GM21786 (cell line): ENCODE measurements around the gene PI4KA.

Experiments used
- ATAC-seq: cut with Tn5 transposase; IDR thresholded peaks from one replicate; pipeline ENCODE4 v1.9.1; 2021; ENCODE audit not compliant: unreplicated experiment

PI4KA gene

GRCh38 chr22:20818471-20818870 is 40.1 kb downstream of the PI4KA start:
- ATAC-seq = no peak

DNA sequence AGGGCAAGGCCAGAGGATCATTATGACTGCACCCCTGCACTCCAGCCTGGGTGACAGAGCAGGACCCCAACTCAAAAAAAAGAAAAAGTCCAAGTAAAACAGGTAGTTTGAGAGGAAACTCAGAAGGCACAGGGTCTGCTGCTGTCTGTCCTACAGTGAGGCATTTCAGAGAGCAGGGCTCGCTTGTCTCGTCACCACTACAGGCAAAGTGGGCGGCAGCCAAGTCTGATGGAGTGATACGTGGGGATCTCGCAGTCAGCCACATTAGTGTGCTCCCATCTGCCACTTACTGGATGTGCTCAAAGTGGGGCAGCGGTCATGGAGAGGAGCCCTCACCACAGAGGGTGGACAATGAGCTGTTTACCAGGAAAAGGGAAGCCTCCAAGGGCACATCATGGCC is 42.1 kb downstream of the PI4KA start:
- ATAC-seq = no peak

- ATAC-seq = no peak
Measured at GRCh38 chr22:20815477-20816050, 43.0 kb downstream of the PI4KA start.

DNA sequence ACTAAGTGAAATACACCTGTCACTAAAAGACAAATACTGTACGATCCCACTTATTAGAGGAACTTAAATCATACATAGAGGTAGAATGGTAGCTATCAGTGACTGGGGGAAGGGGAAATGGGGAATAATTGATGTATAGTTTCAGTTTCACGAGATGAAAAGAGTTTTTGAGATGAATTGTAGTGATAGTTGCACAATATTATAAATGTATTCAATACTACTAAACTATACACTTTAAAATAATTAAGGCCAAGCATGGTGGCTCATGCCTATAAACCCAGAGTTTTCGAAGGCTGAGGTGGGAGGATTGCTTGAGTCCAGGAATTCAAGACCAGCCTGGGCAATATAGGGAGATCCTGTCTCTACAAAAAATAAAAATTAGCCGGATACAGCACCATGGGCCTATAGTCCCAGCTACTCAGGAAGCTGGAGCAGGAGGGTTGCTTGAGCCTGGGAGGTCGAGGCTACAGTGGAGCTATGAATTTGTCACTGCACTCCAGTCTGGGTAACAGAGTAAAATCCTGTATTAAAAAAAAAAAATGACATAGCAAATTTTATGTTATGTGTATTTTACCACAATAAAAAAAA is 44.3 kb downstream of the PI4KA start:
- ATAC-seq = no peak

GRCh38 chr22:20813056-20813455 is 45.6 kb downstream of the PI4KA start:
- ATAC-seq = no peak

DNA sequence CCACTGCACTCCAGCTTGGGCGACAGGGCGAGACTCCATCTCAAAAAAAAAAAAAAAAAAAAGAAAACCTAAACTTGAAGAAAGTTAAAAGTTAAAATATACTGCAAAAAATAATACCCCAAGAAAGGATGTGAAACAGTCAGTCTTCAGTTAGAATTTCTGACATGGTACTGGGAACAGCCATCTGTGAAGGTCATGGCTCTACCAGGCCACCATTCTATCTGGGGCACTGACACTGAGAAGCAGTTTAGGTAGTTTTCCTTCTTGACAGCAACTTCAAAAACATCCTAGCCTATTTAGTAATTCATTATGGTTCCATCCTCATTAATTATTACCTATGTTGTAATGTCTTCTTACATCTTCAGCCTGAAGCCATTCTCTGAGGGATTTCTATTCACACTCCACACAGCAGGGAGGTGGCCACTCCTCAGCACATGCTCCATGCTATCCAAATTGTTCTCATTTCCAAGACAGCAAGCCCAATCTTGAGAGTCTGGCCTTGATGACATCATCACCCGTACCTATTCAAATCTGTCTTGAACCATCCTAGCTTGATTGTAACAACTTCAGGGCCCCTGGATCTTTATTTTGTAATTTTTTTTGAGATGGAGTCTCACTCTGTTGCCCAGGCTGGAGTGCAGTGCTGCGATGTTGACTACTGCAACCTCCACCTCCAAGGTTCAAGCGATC is 46.5 kb downstream of the PI4KA start:
- no peak for ATAC-seq

DNA sequence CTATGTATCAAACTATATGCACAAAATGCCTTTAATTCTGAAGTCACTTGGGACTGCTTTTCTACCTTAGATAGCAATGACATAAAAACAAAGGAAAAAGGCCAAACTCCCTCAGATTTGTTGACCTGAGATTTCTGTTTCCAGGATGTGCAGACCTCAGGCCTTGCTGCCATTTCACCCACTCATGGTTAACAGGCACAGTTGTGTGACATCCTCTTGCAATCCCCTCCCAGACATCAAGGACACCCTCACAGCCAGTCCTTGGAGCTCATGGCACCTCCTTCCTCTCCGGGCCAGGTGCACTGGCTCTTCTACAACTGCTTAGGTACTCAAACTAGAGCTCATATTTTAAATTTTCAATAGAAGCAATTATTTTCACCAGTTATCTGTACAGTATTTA is 47.4 kb downstream of the PI4KA start:
- ATAC-seq = no peak

DNA sequence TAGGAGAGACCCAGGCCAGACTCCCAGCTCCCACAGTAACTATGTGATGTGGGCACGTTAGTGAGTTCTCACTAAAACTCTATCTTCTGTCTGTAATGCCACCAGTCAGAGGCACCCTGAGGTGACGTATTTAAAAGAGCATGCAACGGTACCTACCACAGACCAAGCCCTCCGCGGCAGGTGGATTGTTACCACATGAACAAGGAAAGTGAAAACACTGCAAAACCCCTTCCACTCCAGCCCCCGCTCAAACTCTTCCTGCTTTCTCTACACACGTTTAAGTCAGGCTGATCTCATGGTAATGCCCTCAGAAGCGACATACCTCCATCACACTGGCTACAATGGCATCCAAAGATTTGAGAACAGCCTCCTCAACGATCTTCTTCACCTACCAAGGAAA is 48.0 kb downstream of the PI4KA start:
- ATAC-seq = no peak

DNA sequence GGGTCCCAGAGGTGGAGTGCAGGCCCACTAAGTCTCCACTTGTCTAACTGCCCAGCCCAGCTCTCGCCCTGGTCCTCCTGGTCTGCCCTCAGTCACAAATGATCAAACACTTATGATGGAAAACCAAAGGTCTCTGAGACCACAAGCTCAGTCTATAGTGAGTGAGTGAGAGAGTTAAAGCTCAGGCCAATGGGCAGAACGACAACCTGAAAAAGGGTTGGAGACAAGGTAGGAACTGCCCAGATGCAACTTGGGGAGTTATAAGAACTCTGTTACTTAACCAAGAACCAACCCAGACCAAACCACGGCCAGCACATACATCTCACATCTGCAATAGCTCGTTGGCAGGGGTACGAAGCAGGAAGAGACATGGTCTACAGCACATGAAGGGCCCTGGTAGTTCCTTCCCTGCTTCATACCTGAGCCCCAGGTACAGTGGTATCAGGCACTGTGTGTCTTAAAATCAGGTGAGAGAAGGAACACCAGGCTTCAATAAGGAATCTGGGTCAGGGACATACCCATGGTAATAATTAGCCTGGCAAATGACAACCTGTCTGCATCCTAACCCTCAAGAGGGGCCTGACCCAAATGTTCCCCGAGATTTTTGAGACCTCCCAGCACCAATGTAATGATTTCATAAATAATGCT is 48.9 kb downstream of the PI4KA start:
- ATAC-seq = no peak

DNA sequence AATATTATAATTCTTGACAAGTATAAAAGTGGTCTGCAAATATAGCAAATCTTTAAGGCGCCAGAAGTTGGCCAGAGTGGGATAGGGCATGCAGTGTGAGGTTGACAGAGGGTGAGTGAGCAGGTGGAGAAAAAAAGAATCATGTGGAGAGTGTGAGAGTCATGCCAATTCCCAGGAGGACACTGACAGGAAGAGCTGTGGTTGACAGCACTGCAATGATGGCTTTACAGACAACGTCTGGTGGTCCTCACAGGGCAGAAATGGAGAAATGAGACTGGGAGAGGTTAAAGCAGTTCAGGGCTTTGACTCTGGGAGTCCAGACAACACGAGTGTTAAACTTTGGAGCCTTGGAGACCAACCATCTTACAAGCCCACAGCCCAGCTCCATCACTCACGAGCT is 49.8 kb downstream of the PI4KA start:
- ATAC-seq = no peak

GRCh38 chr22:20807315-20807752 is 51.3 kb downstream of the PI4KA start:
- no peak for ATAC-seq

- no peak for ATAC-seq
Measured at GRCh38 chr22:20805972-20806471, 52.6 kb downstream of the PI4KA start.

GRCh38 chr22:20804650-20805049 is 54.0 kb downstream of the PI4KA start:
- ATAC-seq = no peak

DNA sequence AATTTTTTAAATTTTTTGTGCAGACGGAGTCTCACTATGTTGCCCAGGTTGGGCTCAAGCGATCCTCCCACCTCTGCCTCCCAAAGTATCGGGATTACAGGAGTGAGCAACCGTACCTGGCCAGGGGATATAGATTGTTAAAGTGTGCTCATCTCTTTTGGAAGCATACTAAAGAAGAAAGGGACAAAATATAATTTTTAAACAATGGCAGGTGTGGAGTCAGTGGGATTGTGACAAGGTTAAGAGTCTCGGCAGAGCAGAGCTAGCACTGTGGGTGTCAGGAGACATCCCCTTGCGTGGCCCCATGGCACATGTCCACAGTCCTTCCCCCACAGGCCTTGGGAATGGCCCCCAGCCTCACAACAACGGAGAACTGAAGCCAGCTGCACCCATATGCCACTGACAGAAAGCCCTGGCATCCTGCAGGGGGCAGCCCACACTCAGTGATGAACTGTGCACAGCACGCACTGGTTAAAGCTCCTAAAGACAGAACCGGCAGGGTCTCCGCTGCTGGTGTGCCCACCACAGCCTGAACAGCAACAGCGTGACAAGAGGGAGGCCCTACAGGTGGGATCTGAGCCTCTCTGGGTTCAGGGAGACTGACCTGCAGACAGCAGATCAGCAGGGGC is 54.8 kb downstream of the PI4KA start:
- no peak for ATAC-seq

GRCh38 chr22:20802922-20803553 is 55.6 kb downstream of the PI4KA start:
- ATAC-seq = no peak

DNA sequence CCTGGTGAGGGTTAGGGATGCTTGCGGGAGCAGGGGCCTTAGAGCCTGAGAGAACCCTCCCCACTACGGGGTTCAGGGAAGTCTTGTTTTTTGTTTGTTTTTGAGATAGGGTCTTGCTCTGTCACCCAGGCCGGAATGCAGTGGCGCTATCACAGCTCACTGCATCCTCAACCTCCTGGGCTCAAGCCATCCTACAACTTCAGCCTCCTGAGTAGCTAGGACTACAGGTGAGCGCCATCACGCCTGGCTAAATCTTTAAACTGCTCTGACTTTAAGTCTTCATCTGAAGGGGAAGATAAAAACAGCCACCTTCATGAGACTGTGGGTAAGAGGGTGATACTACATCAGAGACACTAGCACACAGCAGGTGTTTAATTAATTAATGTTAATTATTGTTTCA is 56.2 kb downstream of the PI4KA start:
- ATAC-seq = no peak

- ATAC-seq = no peak
Measured at GRCh38 chr22:20799449-20799848, 59.2 kb downstream of the PI4KA start.

DNA sequence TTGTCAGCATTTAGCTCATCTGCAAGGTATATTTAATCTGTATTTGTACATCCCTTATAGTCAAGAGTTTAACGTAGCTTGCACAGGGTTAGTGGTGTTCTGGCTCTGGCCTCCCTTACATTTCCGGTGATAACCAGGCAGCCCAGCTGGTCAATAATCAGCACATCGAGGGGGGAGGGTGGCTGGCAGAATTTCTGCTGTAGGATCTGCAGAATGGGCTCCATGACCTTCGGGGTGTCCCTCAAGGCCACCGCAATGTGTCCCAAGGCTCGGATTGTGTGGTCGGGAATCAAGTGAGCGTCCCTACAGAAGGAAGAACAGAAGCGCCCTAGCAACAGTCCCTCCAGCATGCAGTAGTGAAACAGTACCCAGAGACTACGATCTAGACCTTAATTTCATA is 59.6 kb downstream of the PI4KA start:
- no peak for ATAC-seq

DNA sequence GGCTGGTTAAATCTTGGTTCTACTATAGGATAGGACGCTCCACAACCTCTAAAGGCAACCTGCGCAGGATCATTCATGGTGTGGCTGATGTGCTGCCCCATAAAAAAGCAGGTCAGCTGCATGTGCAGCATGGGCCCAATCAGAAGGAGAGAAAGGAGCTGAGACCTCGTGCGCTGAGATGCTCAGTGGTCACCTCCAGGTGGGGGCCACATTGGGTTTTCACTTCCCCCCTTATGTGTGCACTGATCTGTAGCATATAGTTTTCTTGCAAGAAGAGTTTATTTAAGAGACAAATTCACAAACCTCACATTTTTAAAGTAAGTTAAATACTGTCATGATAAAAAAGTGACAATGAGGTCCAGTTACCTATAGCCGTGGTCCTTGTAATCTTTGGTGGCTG is 60.4 kb downstream of the PI4KA start:
- no peak for ATAC-seq

DNA sequence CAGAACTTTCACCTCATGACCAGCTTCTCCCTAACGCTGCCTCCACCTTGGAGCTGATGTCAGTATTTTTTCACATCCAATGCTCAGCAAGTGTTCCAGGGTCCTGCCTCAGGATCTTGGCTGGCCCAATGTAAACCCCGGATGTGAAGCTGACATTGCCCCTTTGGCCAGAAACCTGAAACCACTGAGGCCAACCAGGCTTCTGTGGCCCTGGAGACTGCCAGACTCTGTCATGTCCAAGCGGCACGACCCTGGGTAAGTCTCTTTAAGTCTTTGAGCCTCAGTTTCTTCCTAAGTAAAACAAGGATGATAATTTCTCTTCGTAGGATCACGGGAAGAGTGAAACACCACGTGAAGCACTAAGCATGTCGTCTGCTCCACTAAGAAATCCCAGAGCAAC is 61.9 kb downstream of the PI4KA start:
- ATAC-seq = no peak
